PC-9 (cell line): ENCODE data around the gene PNPLA3.

ENCODE experiments used
- CTCF ChIP-seq: fragments of 200-600 bp; sonication (generic); conservative IDR thresholded peaks from 2 replicates; pipeline ENCODE4 v1.6.1; 2017; ENCODE audit warnings: mixed run types, antibody characterized with exemption, mild to moderate bottlenecking, moderate library complexity
- EZH2 ChIP-seq: fragments of 200-600 bp; sonication (generic); IDR thresholded peaks from 2 replicates; pipeline ENCODE4 v1.8.0; 2017; ENCODE audit warnings: antibody characterized with exemption, low read depth

DNA sequence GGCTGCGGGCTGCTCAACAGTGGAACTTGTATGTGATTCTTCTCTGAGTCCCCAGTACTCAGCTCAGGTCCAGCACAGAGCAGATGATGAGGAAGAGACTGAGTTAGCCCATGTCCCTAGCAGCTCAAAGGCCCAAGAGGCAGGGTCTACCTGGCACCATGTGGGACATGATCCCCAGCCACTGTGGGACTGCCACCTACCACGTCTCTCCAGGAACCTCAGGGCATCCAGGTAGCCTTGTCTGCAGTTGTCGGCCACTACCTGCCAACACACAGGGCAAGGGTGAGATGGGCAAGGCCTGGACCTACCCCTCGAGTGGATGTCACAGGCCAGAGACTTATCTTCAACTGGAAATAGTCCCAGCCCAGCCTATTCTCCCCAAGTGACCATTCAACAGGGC lies 36.2 kb upstream of the PNPLA3 start:
- TF ChIP-seq CTCF (no peak), EZH2 (no peak)
